ENCODE data around the gene FAM110A.
"Not testable (repeated sequence)": the region's sequence is repeated elsewhere in the genome, so short reads cannot be mapped to it uniquely, and the experiment has no call there.

Gene FAM110A

GRCh38 chr20:844473-845225 is 11.1 kb downstream of the FAM110A start:
- peak; percentile 82 to 84 for DNase-seq (ENCODE audit: low read depth in 2 of 2)

- DNase-seq (ENCODE audit: low read depth in 2 of 2), result no peak
Measured at GRCh38 chr20:845226-845868, 11.8 kb downstream of the FAM110A start.

GRCh38 chr20:845941-846893 is 12.7 kb downstream of the FAM110A start:
- DNase-seq (ENCODE audit: low read depth in 2 of 2), result no peak

GRCh38 chr20:846894-847278 is 13.4 kb downstream of the FAM110A start:
- peak; percentile 31 to 37 for DNase-seq (ENCODE audit: low read depth in 2 of 2)

GRCh38 chr20:848193-848592 is 14.7 kb downstream of the FAM110A start:
- no peak for DNase-seq (ENCODE audit: low read depth in 2 of 2)

GRCh38 chr20:848731-849130 is 15.2 kb downstream of the FAM110A start:
- DNase-seq (ENCODE audit: low read depth in 2 of 2), result not testable (repeated sequence)

- no peak for DNase-seq (ENCODE audit: low read depth in 2 of 2)
Measured at GRCh38 chr20:853406-853996, 20.0 kb downstream of the FAM110A start.

GRCh38 chr20:854601-855000 is 21.1 kb downstream of the FAM110A start:
- DNase-seq (ENCODE audit: low read depth in 2 of 2), result no peak

GRCh38 chr20:855466-856360 is 22.2 kb downstream of the FAM110A start:
- DNase-seq (ENCODE audit: low read depth in 2 of 2), result no peak

GRCh38 chr20:856361-856775 is 22.9 kb downstream of the FAM110A start:
- peak in 1 of 2 donors; percentile 37 for DNase-seq (ENCODE audit: low read depth in 2 of 2)

GRCh38 chr20:858011-858410 is 24.5 kb downstream of the FAM110A start:
- DNase-seq (ENCODE audit: low read depth in 2 of 2), result no peak

- DNase-seq (ENCODE audit: low read depth in 2 of 2), result no peak
Measured at GRCh38 chr20:859751-860231, 26.3 kb downstream of the FAM110A start.

GRCh38 chr20:860891-861290 is 27.4 kb downstream of the FAM110A start:
- no peak for DNase-seq (ENCODE audit: low read depth in 2 of 2)

- no peak for DNase-seq (ENCODE audit: low read depth in 2 of 2)
Measured at GRCh38 chr20:865440-865839, 31.9 kb downstream of the FAM110A start.

GRCh38 chr20:868279-868678 is 34.8 kb downstream of the FAM110A start:
- DNase-seq (ENCODE audit: low read depth in 2 of 2), result no peak

- DNase-seq (ENCODE audit: low read depth in 2 of 2), result no peak
Measured at GRCh38 chr20:869606-870005, 36.1 kb downstream of the FAM110A start.

GRCh38 chr20:870758-871157 is 37.2 kb downstream of the FAM110A start:
- no peak for DNase-seq (ENCODE audit: low read depth in 2 of 2)

GRCh38 chr20:871436-871835 is 37.9 kb downstream of the FAM110A start:
- no peak for DNase-seq (ENCODE audit: low read depth in 2 of 2)

- no peak for DNase-seq (ENCODE audit: low read depth in 2 of 2)
Measured at GRCh38 chr20:871948-872347, 38.4 kb downstream of the FAM110A start.

- no peak for DNase-seq (ENCODE audit: low read depth in 2 of 2)
Measured at GRCh38 chr20:872855-873520, 39.5 kb downstream of the FAM110A start.
